ENCODE measurements around the gene DCPS.
"Not testable (repeated sequence)": the region's sequence is repeated elsewhere in the genome, so short reads cannot be mapped to it uniquely, and the experiment has no call there.

Gene DCPS

DNA sequence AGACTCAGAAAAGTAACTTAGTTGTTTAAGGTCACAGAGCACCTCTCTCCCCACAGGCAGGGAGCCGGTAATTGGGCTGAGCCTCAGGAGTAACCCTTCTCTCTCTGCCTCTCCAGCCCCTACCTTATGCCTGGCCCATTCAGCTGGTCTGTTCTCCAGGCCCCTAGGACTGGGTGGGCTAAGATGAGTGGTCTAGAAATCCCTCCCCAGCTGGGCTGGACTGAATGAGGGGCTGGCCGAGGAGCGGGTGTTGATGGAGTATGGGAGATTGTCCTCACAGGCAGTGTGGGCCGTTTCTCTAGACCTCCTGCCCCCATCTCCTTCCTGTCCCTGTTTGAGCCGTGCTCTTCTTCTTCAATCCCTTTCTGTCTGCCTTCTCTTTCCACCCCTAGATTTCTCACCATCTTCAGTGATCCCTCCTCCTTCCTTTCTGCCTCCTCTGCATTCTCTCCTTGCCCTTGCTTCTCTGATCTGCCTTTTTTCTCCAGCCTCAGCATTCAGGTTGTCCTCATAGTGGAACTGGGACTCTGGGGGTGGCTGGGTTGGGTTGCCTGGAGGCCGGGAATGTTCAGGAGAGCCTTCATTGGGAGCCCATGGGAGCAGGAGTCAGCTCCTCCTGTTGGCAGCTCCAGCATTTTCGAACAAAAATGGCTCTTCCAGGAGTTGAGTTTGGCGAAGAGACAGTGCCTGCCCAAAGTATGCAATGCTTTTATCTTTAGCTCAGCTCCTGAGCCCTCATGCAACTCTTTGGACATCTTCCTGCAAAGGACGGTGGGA lies 59.2 kb downstream of the DCPS start:
- DNase-seq (ENCODE audit: low read depth): no peak

DNA sequence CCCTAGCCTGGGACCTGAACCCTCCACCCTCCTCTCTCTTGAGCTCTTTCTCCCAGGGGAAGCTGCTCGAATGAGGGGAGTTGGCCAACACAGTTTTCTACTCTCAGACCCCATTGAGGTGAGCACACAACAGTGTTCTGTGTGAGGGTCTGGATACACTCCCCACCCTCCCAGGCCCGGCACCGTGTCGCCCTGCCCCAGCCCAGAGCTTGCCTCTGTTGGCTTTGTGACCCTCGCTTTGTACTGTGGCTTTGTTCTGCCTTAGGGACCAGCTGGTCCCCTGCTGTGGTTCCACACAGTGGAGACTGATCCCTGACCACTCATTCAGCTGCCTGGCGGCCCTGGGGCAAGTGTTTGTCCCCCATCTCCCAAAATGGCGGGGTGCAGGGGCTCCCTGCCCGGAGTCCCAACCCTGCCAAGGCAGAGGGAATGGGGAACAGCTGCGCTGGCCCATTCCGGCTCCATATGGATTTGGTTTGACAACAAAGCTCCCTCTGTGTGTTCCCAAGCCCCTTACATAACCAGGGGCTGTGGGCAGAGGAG lies 59.9 kb downstream of the DCPS start:
- no peak for DNase-seq (ENCODE audit: low read depth)

DNA sequence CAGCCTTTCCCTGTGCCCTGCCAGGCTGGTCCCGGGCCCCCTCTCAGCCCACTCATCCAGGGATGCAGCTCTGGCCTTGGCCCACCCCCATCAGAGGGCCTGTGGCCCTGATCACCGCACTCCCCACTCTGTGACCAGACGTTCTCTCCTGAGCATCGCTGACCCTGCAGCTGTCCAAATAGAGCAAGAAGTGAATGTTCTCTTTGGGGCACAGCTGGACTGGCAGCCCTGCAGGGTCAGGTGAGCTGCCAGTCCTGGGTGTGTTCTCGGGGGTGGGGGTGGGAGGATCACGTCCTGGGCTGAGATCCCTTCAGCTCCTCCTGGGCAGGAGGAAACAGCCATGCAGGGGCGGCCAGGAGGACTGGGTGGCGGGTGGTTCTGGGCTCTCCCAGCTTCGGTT lies 60.9 kb downstream of the DCPS start:
- not testable (repeated sequence) for DNase-seq (ENCODE audit: low read depth)

DNA sequence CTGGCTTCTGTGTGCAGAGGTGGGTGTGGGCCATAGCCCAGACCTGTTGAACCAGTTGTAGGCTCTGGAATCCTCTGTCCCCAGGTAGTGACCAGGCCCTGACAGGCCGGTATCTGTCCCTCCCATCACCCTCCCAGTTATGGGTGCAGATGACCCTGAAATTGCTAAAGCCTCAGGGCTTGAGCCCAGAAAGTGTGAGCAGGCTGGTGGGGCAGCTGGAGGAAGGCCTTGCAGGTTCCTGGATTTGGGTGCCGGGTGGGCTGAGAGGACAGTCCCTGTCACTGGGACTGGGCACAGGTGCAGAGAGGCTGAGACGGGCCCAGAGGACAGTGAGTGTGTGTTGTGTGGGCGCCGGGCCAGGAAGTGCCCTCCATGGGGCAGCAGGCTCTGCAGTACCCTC lies 61.6 kb downstream of the DCPS start:
- not testable (repeated sequence) for DNase-seq (ENCODE audit: low read depth)

DNA sequence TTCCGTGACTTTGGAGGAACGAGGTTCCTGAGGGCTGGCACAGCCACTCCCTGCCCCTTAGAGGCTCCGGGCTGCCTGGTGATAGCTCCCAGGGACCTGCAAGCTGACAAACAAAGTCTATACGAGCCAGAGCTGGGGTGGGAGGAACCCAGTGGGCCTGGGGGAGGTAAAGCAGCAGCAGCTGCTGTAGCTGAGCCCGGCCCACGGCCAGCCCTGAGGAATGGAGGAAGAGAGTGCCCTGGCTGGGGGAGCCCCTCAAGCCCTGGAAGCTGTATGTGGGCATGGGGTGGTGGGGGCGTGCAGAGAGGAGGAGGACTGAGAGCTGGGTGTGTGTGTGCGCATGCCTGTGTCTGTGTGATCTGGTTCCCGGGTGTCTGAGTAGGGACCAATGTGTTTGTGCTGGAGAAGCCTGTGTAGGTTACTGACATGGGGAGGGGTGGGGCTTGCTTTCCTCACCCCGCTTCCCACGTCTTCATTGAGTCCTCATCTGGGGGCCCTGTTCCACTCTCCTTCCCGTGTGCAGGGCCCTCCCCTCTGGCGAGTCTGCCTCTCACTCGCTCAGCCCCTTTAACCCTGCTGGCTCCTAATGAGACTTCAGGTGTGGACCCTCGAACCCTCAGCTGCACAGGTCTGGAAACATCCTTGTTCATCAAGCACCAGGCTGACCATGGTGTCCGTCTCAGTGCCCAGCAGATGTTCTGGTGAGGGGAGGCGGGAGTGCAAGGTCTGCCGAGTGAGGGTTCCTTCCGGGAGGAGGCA lies 62.4 kb downstream of the DCPS start:
- no peak for DNase-seq (ENCODE audit: low read depth)

DNA sequence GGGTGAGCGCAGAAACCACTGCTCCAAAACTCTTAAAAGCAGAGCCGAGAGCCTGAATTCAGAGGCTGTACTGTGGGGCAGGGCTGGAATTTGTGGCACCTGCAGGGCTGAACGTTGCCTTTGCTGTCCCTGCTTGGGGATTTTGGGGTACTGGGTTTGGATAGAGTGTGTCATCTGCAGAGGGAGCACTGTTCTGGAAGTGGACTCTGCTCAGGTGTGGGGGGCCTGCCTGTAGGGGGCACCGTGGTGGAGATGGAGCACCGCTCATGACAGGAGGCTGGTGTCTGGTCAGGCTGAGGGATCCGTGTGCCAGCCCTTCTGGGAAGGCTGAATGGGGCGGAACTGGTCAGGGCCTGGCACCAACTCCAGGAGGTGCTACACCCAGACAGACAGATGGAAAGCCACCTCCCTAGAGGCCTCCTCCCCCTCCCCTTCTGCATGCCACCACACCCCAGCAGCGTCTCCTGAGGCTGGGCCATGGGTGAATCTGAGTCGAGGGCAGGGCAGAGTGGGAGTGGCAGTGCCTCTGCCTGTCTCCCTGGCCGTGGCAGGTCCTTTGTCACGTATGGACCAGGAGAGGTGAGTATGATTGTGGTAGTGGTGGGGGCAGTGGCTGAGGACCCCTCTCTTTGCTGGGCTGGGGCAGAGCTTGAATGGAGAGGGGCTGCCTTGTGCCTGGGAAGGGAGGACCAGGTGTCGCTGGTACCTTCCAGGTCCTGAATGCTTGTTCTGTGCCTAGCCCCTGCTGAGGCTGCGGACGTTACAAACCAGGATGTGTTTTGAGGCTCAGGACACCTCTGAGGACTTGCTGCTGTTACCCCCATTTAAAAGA lies 63.2 kb downstream of the DCPS start:
- not testable (repeated sequence) for DNase-seq (ENCODE audit: low read depth)

DNA sequence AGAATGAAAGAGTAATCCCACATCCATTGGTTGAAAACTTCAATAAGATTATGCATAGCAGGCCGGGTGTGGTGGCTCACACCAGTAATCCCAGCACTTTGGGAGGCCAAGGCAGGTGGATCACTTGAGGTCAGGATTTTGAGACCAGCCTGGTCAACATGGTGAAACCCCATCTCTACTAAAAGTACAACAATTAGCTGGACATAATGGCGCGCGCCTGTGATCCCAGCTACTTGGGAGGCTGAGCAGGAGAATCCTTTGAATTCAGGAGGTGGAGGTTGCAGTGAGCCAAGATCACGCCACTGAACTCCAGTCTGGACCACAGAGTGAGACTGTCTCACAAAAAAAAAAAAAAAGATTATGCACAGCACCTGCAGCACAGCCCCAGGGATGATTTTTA lies 63.9 kb downstream of the DCPS start:
- DNase-seq (ENCODE audit: low read depth): not testable (repeated sequence)

DNA sequence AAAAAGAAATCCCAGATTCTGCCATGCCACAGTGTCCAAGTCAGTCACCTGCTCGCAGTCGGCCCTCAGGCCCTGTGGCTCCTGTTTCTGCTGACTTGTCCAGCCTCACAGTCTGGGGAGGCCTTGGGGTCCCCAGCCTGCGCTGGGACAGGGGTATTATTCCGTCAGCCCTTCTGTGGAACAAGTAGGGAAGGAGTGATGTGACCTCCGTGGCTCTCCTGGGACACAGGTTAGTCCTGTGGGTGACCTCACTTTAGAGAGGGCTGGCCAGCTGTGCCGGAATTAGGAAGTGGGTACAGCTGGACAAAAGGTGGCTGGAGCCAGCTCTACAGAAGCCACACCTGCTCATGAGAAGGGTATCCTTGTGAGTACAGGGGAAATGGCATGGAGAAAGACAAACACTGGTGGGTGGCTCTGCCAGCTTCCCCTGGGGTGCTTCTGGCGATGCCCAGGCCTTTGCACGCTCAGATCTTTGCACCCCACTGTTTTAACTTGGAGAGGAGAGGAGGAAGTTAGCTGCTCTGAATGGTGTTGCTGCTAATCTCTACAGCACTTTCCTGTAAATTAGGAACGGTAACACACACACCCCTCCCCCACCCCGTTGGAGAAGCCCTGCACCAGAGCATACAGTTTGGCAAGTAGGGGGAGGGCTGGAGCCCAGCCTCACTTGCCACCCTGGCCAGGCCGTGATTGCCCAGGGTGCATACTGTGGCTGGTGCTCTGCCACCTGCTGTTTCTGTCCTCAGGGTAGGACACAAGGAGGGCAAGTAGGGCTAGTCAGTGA lies 64.7 kb downstream of the DCPS start:
- DNase-seq (ENCODE audit: low read depth): not testable (repeated sequence)

DNA sequence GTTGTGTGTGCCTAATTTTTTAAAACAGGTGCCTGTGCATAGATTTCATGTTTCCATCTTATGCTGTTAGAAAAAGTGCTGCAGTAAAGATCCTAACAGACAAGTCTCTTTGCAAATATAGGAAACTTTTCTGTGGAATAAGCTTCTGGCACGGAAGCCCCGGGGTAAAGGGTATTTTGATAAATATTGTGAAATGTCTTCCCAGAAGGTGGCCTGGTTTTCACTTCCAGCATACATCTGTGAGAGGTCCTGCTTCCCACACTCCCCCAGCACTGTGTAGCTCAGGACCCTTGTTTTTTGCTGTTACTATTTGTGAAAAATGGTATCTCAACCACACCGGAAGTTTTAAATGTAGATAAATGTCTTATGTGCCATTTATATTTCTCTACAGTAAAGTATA lies 66.2 kb downstream of the DCPS start:
- no peak for DNase-seq (ENCODE audit: low read depth)

DNA sequence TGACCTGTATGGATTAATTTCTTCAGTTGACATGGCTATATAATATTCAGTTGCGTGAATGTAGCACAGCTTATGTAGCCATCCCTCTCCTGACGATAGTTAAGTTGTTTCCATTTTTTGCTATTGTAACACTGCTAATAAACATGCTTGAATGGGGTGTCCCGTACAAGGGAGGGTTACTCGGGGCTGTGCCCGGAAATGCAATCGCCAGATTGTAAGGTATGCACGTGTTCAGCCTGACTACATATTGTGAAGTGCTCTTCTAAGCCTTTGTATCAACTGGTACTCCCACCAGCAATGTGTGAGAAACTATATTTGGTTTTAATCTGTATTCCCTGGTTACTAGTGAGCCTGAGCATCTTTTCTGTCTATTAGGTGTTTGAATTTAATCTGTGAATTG lies 67.7 kb downstream of the DCPS start:
- no peak for DNase-seq (ENCODE audit: low read depth)

DNA sequence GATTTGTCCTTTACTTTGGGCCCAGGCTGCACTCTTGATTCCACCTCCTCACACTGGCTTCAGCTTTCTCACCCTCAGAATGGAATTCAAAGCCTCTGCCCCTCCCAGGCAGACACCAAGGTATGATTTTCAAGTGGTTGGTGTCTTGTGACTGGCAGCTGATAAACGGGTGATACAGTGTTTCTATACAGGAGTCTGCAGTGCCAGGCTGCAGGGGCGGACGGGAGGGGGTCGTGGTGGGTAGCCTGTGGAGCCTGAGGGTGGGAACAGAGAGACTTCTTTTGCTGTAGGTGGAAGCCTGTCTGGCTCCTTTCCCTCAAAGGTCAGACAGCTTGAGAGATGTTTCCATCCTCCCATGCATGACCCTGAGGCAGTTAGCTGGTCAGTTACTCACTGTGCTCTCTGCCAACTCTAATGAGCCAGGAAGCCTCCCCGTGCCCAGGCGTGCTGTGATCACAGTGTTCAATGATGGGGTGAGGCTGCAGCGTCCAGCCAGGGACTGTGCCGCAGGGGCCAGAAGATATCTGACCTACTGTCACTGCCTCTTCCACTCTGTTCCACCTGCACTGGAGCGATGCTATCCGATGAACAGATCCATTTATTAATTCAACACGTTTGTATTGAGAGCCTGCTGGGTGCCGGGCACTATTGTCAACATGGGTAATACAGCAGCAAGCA lies 69.7 kb downstream of the DCPS start:
- DNase-seq (ENCODE audit: low read depth): not testable (repeated sequence)

DNA sequence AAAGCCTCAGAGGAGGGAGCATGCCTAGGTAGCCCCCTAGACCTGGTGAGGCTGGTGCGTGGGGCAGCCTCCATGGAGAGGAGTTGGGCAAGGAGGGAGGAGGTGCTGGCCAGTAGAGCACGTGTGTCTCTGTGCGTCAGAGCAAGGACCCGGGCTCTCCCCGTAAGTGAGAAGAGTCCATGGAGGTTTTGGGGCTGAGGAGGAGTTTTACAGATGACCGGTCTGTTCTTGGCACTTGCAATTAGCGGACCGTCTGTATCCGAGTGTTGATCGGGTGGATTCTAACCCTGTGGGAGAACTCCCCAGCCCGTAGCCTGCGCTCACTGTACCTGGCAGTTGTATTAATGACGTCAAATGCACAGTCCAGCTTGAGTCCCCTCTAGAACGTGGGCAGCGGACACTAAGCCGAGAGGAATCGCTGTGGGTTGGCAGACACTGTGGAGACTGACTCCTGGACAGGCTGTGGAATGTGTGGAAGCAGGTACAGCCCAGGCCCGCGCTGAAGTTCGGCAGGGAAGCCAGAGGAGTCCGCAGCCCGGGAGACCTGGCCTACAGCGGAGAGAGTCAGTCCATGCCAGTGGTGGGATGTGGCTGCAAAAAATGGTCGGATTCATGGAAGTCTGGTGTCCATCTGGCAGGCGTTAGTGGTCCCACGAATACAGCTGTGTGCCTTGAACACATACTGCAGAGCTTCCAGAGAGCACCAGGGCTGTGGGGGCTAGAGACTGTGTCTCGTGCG lies 70.9 kb downstream of the DCPS start:
- DNase-seq (ENCODE audit: low read depth): not testable (repeated sequence)

DNA sequence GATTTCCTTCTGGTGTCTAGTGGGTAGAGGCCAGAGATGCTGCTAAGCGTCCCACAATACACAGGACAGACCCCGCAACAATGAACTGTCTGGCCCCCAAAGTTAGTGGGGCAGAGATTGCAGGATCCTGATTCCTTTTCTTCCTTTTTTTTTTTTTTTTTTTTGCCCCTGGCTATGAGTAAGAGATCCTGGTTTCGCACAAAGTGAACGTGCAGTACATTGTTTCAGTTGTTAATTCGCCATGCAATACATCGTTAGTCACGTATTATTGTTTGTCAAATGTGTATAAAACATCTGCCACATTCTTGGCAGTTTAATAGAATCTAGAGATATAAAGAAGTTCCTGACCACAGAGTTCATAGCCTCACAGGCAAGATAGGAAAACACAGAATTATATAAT lies 71.9 kb downstream of the DCPS start:
- no peak for DNase-seq (ENCODE audit: low read depth)

DNA sequence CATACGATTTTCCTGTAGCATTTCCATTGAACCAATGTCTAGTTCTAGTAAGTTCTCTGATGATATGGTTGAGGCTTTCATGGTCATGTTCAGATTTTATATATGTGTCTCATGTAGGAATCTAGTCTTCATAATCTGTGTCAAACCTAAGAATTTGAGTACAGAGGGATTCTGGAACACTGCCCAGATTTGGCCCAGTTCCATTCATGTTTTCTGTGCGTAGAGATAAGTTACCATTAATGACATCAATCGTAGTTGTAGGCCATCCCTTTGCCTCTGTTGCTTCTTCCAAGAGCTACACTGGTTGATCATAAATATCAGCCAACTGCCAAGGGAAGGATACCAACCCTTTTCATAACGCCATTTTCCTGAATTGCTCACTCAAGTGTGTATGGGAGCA lies 74.9 kb downstream of the DCPS start:
- DNase-seq (ENCODE audit: low read depth): no peak

DNA sequence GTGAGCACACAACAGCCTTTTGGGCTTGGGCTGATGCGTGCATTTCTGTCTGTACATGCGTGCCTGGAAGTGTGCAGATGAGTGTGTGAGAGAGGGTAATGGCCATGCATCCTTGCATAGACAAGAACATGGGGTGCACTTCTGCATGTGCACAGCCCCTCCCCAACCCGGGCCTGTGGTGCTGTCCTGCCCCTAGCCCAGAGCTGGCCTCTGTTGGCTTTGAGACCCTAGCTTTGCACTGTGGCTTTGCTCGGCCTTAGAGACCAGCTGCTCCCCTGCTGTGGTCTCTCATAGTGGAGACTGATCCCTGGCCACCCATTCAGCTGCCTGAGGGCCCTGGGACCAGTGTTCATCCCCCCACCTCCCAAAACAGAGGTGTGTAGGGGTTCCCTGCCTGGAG lies 77.0 kb downstream of the DCPS start:
- no peak for DNase-seq (ENCODE audit: low read depth)

DNA sequence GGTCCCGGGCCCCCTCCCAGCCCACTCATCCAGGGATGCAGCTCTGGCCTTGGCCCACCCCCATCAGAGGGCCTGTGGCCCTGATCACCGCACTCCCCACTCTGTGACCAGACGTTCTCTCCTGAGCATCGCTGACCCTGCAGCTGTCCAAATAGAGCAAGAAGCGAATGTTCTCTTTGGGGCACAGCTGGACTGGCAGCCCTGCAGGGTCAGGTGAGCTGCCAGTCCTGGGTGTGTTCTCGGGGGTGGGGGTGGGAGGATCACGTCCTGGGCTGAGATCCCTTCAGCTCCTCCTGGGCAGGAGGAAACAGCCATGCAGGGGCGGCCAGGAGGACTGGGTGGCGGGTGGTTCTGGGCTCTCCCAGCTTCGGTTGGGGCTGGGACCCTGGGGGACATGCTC lies 78.1 kb downstream of the DCPS start:
- not testable (repeated sequence) for DNase-seq (ENCODE audit: low read depth)

DNA sequence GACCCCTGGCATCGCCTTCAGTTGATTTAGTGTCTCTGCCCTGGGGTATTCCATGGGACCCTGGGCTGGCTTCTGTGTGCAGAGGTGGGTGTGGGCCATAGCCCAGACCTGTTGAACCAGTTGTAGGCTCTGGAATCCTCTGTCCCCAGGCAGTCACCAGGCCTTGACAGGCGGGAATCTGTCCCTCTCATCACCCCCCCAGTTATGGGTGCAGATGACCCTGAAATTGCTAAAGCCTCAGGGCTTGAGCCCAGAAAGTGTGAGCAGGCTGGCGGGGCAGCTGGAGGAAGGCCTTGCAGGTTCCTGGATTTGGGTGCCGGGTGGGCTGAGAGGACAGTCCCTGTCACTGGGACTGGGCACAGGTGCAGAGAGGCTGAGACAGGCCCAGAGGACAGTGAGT lies 78.8 kb downstream of the DCPS start:
- DNase-seq (ENCODE audit: low read depth): not testable (repeated sequence)

DNA sequence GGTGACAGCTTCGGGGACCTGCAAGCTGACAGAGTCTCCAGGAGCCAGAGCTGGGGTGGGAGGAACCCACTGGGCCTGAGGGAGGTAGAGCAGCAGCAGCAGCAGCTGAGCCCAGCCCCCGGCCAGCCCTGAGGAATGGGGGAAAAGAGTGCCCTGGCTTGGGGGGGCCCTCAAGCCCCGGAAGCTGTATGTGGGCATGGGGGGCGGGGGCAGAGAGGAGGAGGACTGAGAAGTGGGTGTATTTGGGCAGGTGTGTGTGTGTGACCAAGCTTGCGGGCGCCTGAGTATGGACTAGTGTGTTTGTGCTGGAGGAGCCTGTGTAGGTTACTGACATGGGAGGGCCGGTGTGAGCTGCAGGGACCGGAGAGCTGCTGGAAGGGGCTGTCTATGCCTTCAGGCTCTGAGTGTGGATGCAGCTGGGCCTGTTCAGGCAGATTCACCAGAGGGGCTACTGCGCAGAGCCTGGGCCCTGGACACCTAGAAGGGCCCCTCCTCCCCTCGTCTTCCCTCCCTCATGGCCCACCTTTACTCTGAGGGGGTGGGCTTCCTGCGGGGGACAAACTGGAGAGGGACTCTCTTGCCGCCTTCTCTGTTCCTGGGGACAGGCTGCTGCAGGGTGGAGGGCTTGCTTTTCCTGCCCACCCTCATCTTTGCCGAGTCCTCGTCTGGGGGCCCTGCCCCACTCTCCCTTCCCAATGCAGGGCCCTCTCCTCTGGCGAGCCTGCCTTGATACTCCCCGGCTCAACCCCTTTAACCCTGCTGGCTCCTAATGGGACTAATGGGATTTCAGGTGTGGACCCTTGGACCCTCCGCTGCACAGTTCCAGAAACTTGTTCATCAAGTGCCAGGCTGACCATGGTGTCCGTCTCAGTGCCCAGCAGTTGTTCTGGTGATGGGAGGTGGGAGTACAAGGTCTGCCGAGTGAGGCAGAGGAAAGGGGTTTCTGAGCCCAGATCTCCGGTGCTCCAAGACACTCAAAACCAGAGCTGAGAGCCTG lies 79.8 kb downstream of the DCPS start:
- DNase-seq (ENCODE audit: low read depth): no peak
